H1 (cell line): ENCODE results near the gene SNX27. TPM values are rescaled to one million over a fixed set of nuclear protein-coding genes. Genes with fewer than 3 reads are reported as not detected.

Source experiments
- CTCF ChIA-PET: fragments of 300-600 bp; sonication (Branson Sonifier 250); formaldehyde crosslinking; loops from one replicate; lab custom pipeline; 2021; ENCODE audit not compliant: partially characterized antibody; lab: Charles Lee
- POLR2A ChIA-PET: fragments of 300-600 bp; sonication (Branson Sonifier 250); formaldehyde crosslinking; loops from one replicate; lab custom pipeline; 2021; ENCODE audit warnings: inconsistent platforms; ENCODE audit not compliant: partially characterized antibody; lab: Charles Lee
- DNase-seq, 2 experiments: peaks; one replicate each; pipeline versions ENCODE4 v3.0.0 to v3.0.0-alpha.2; 2010 to 2022; ENCODE audit warnings: low spot score in 2 of 2, low read depth in 1 of 2, mixed read lengths in 1 of 2
- FAIRE-seq: peaks from 2 replicates; lab custom pipeline; 2011; peaks lifted over from hg19 to GRCh38; lab: Jason Lieb, UNC
- H2AFZ ChIP-seq: 2 replicates; pipeline ENCODE4 v1.8.1; 2012; ENCODE audit warnings: low read length, inconsistent platforms
- H2AK5ac ChIP-seq: 2 replicates; pipeline ENCODE4 v1.6.1; 2013; ENCODE audit warnings: low read depth, low read length
- H2BK120ac ChIP-seq: replicated peaks from 2 replicates; pipeline ENCODE3; 2013; ENCODE audit warnings: low read depth, low read length, inconsistent platforms
- H2BK12ac ChIP-seq: 2 replicates; pipeline ENCODE4 v1.6.1; 2013; ENCODE audit warnings: low read depth, low read length
- H2BK15ac ChIP-seq: 2 replicates; pipeline ENCODE4 v1.6.1; 2013; ENCODE audit warnings: low read length
- H2BK20ac ChIP-seq: 2 replicates; pipeline ENCODE4 v1.6.1; 2013; ENCODE audit warnings: low read length
- H2BK5ac ChIP-seq: 2 replicates; pipeline ENCODE4 v1.6.1; 2013; ENCODE audit warnings: low read depth, low read length
- H3K14ac ChIP-seq: 2 replicates; pipeline ENCODE4 v1.6.1; 2013; ENCODE audit warnings: inconsistent platforms; ENCODE audit not compliant: insufficient read length
- H3K18ac ChIP-seq: 2 replicates; pipeline ENCODE4 v1.6.1; 2013; ENCODE audit warnings: low read length; ENCODE audit errors: extremely low read depth
- H3K23ac ChIP-seq: 2 replicates; pipeline ENCODE4 v1.6.1; 2013; ENCODE audit warnings: inconsistent platforms; ENCODE audit not compliant: insufficient read length
- H3K23me2 ChIP-seq: 2 replicates; pipeline ENCODE4 v1.6.1; 2013; ENCODE audit warnings: low read depth, low read length
- H3K27ac ChIP-seq: 2 replicates; pipeline ENCODE4 v1.6.1; 2011; ENCODE audit warnings: low read depth, low read length, inconsistent platforms
- H3K27me3 ChIP-seq, 4 experiments: replicated peaks in 1 of 4; 1 replicate in 1 of 4; 2 replicates in 3 of 4; pipeline versions ENCODE4 v1.6.1 to v1.8.1; 2011 to 2013; ENCODE audit warnings: low read length in 3 of 4, mild to moderate bottlenecking in 3 of 4, inconsistent platforms in 2 of 4, mixed read lengths in 2 of 4, moderate library complexity in 1 of 4; ENCODE audit not compliant: control insufficient read depth in 3 of 4, insufficient read depth in 3 of 4; ENCODE audit errors: extremely low read depth in 1 of 4
- H3K36me3 ChIP-seq, 4 experiments: 2 replicates each; pipeline versions ENCODE4 v1.6.1 to v1.8.1; 2011 to 2013; ENCODE audit warnings: mild to moderate bottlenecking in 4 of 4, low read length in 3 of 4, moderate library complexity in 2 of 4, control low read depth in 1 of 4, inconsistent platforms in 1 of 4; ENCODE audit not compliant: insufficient read depth in 4 of 4, control insufficient read depth in 2 of 4
- H3K4ac ChIP-seq: replicated peaks from 2 replicates; pipeline ENCODE3; 2013; ENCODE audit warnings: low read length, low read depth, mixed read lengths, inconsistent platforms; ENCODE audit not compliant: insufficient read length
- H3K4me1 ChIP-seq, 4 experiments: replicated peaks in 1 of 4; 1 replicate in 1 of 4; 2 replicates in 3 of 4; pipeline versions ENCODE4 v1.6.1 to v1.8.1; 2011 to 2013; ENCODE audit warnings: low read length in 3 of 4, inconsistent platforms in 2 of 4, mixed read lengths in 1 of 4; ENCODE audit not compliant: insufficient read depth in 4 of 4, control insufficient read depth in 3 of 4
- H3K4me2 ChIP-seq, 2 experiments: 2 replicates each; pipeline versions ENCODE4 v1.6.1 to v1.8.1; 2011 to 2013; ENCODE audit warnings: low read depth in 2 of 2, low read length in 2 of 2, control low read depth in 1 of 2, inconsistent platforms in 1 of 2, mild to moderate bottlenecking in 1 of 2; ENCODE audit not compliant: insufficient read depth in 1 of 2
- H3K4me3 ChIP-seq, 4 experiments: fragments of 200-600, 300-600 bp in 1 of 4; sonication (generic), shearing (Covaris generic), sonication (Bioruptor Twin) in 1 of 4; 2 replicates each; pipeline versions ENCODE4 v1.5.1 to v1.8.1; 2011 to 2016; ENCODE audit warnings: low read length in 4 of 4, low read depth in 3 of 4, control low read depth in 2 of 4, inconsistent platforms in 2 of 4, mild to moderate bottlenecking in 2 of 4, mixed read lengths in 1 of 4, moderate library complexity in 1 of 4; ENCODE audit not compliant: insufficient read depth in 2 of 4; ENCODE audit errors: extremely low read depth in 1 of 4
- H3K56ac ChIP-seq: replicated peaks from 2 replicates; pipeline ENCODE3; 2013; ENCODE audit warnings: low read depth, mild to moderate bottlenecking, mixed read lengths, low read length, inconsistent platforms; ENCODE audit not compliant: insufficient read length
- H3K79me1 ChIP-seq: 2 replicates; pipeline ENCODE4 v1.6.1; 2013; ENCODE audit warnings: low read depth, low read length, control low read depth
- H3K79me2 ChIP-seq, 2 experiments: 2 replicates each; pipeline versions ENCODE4 v1.6.1 to v1.8.1; 2012 to 2013; ENCODE audit warnings: low read length in 2 of 2, mild to moderate bottlenecking in 2 of 2, inconsistent platforms in 1 of 2; ENCODE audit not compliant: insufficient read depth in 2 of 2, control insufficient read depth in 1 of 2
- H3K9ac ChIP-seq, 4 experiments: replicated peaks in 1 of 4; 1 replicate in 1 of 4; 2 replicates in 3 of 4; pipeline versions ENCODE4 v1.6.1 to v1.8.1; 2011 to 2013; ENCODE audit warnings: low read depth in 3 of 4, low read length in 3 of 4, control low read depth in 2 of 4, mild to moderate bottlenecking in 2 of 4, moderate library complexity in 2 of 4, inconsistent platforms in 1 of 4; ENCODE audit errors: extremely low read depth in 1 of 4
- H3K9me3 ChIP-seq, 2 experiments: 2 replicates each; pipeline versions ENCODE4 v1.6.1 to v1.8.1; 2012 to 2013; ENCODE audit warnings: mild to moderate bottlenecking in 2 of 2, moderate library complexity in 2 of 2, control low read depth in 1 of 2, inconsistent platforms in 1 of 2, low read depth in 1 of 2, low read length in 1 of 2, mixed read lengths in 1 of 2; ENCODE audit not compliant: insufficient read depth in 2 of 2
- H4K20me1 ChIP-seq, 2 experiments: replicated peaks in 1 of 2; 2 replicates each; pipeline versions ENCODE3 to v1.8.1; 2011 to 2013; ENCODE audit warnings: inconsistent platforms in 2 of 2, low read length in 2 of 2, mild to moderate bottlenecking in 1 of 2; ENCODE audit not compliant: insufficient read depth in 2 of 2, control insufficient read depth in 1 of 2
- H4K5ac ChIP-seq: 2 replicates; pipeline ENCODE4 v1.6.1; 2013; ENCODE audit warnings: low read length, low read depth, mixed read lengths, inconsistent platforms; ENCODE audit not compliant: insufficient read length
- H4K8ac ChIP-seq: 2 replicates; pipeline ENCODE4 v1.8.0; 2013; ENCODE audit warnings: mild to moderate bottlenecking, moderate library complexity, low read length, inconsistent platforms; ENCODE audit not compliant: insufficient read depth; ENCODE audit errors: extremely low read depth
- H4K91ac ChIP-seq: replicated peaks from 2 replicates; pipeline ENCODE3; 2013; ENCODE audit warnings: low read length, mixed read lengths, inconsistent platforms; ENCODE audit not compliant: insufficient read length
- WGBS, 2 experiments: shearing (Covaris generic) in 1 of 2; methylation state at CpG; one replicate each; pipeline versions ENCODE4 v1.1.6 to v1.1.7; 2013 to 2015; ENCODE audit warnings: low lambda C conversion rate in 2 of 2, mixed read lengths in 2 of 2, inconsistent platforms in 1 of 2, low coverage in 1 of 2, missing lambda C conversion rate in 1 of 2; ENCODE audit not compliant: insufficient replicate concordance in 2 of 2, insufficient coverage in 1 of 2, insufficient read length in 1 of 2; ENCODE audit errors: extremely low coverage in 1 of 2, missing lambda C conversion rate in 1 of 2; 5-methylcytosine and 5-hydroxymethylcytosine counted together
- polyA plus RNA-seq, 7 experiments: library from polyadenylated mRNA; depleted of rRNA in 3 of 7; stranded (reverse) in 5 of 7; unstranded in 2 of 7; fragments of >200 nt in 5 of 7; fragments of 200-250 nt in 2 of 7; gene quantifications; 1 replicate in 5 of 7; 2 replicates in 1 of 7; 4 replicates in 1 of 7; pipeline versions ENCODE4 v1.2.1 to v1.2.3, GENCODE V29; 2011 to 2013; ENCODE audit warnings: missing spikeins in 2 of 7, mixed read lengths in 2 of 7
- total RNA-seq: library from RNA; stranded (reverse); fragmentation: NEBNext Ultra II Directional; extraction: Animal tissue kit (Norgen Biotek cat#: 25700); gene quantifications from 2 replicates; pipeline ENCODE4 v1.2.1, GENCODE V29; 2021

The SNX27 gene
- total and polyA plus RNA-seq, 2 of the 8 experiments (the other 6 are each of a cell fraction or from before 2014, with no cell fraction given): 23.4 to 65.4 TPM

DNA sequence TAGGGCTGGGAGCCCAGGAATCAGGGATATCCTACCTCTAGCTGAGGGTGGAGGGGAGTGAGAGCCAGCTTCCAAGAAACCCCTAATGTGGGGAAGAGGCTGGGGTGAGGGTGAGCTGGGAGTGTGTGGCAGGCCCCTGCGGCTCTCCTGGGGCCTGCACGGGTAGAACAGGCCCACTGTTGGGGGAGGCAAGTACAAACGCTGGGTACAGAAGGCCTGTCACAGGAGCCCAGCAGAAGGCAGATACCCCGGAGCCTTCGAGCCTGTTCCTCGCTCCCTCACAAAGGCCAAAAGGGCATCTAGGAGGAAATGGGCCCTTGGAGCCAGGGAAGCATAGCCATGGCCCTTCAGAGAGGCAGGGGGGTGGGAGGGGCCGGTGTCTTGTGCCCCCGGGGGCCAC is 91.1 kb downstream of the SNX27 start:
- H4K5ac ChIP-seq: no peak overlapping the region
- peaks cover 0 to 4% (median 1%) of the 10 kb centered on the region in 4 experiments; a peak in 2 of 7 replicates for H3K4me1 ChIP-seq
- no peak for DNase-seq
- H3K14ac ChIP-seq: no peak overlapping the region
- no peak overlapping the region for H3K4me3 ChIP-seq
- no peak overlapping the region for H2AK5ac ChIP-seq
- H3K79me2 ChIP-seq: no peaks in the 10 kb centered on the region
- POLR2A ChIA-PET: no interaction called here
- FAIRE-seq: no peak
- peak overlapping the region; percentile 41; the same call in 1 of the 2 replicates for H4K8ac ChIP-seq
- no peak overlapping the region for H4K91ac ChIP-seq
- H3K9ac ChIP-seq: no peak overlapping the region
- no peak overlapping the region for H2BK12ac ChIP-seq
- CTCF ChIA-PET: no interaction called here
- no peaks in the 10 kb centered on the region for H3K9me3 ChIP-seq
- 79% methylated on average over 6 of the region's 8 CpGs; no CpG with 5 or more reads in 1 of the 2 experiments for WGBS, 2 experiments
- H3K18ac ChIP-seq: no peak overlapping the region
- no peaks in the 10 kb centered on the region for H3K27me3 ChIP-seq
- H3K79me1 ChIP-seq: no peaks in the 10 kb centered on the region
- H2AFZ ChIP-seq: no peak overlapping the region
- no peak overlapping the region for H3K56ac ChIP-seq
- H3K23ac ChIP-seq: no peak overlapping the region
- H3K23me2 ChIP-seq: no peaks in the 10 kb centered on the region
- H4K20me1 ChIP-seq: peaks cover 0 to 3% of the 10 kb centered on the region in 2 experiments
- no peak overlapping the region for H3K4me2 ChIP-seq
- H3K36me3 ChIP-seq: peaks cover 3 to 20% (median 8%) of the 10 kb centered on the region in 4 experiments; a peak in 6 of 8 replicates
- no peak overlapping the region for H3K4ac ChIP-seq
- no peak overlapping the region for H2BK120ac ChIP-seq
- no peak overlapping the region for H2BK15ac ChIP-seq
- H2BK20ac ChIP-seq: no peak overlapping the region
- H3K27ac ChIP-seq: no peak overlapping the region
- no peak overlapping the region for H2BK5ac ChIP-seq
